Endothelial cell of umbilical vein (primary cell): Measurements from ENCODE around the gene CHST11. TPM values are rescaled to one million over a fixed set of nuclear protein-coding genes. Genes with fewer than 3 reads are reported as not detected.
A peak's percentile ranks its signal among the peaks of the same experiment; 100 is the strongest.

ENCODE experiments used
- BruUV-seq: library from RNA; stranded (reverse); fragments of 400-500 nt; replicated peaks from 2 replicates; lab custom pipeline; 2021; lab: Mats Ljungman, UMichigan
- CTCF ChIA-PET: fragments of 300-600, 350-600 bp; sonication (Branson Sonifier 250); formaldehyde crosslinking; loops from one replicate; lab custom pipeline; 2021; ENCODE audit warnings: antibody characterized with exemption, inconsistent platforms; lab: Charles Lee
- POLR2A ChIA-PET: fragments of 300-600, 350-600 bp; sonication (Branson Sonifier 250); formaldehyde crosslinking; loops from one replicate; lab custom pipeline; 2021; ENCODE audit warnings: antibody characterized with exemption, inconsistent platforms; lab: Charles Lee
- DNase-seq: peaks from one replicate; pipeline ENCODE4 v3.0.0-alpha.2; 2011; ENCODE audit warnings: low read depth, low spot score
- FAIRE-seq: peaks from 2 replicates; lab custom pipeline; 2011; peaks lifted over from hg19 to GRCh38; lab: Jason Lieb, UNC
- H2AFZ ChIP-seq: 2 replicates; pipeline ENCODE4 v1.6.0; 2012; ENCODE audit warnings: low read depth, low read length, control low read depth, inconsistent platforms
- H3K27ac ChIP-seq: 2 replicates; pipeline ENCODE4 v1.5.1; 2011; ENCODE audit warnings: low read depth, mild to moderate bottlenecking, control low read depth, low read length, moderate library complexity; ENCODE audit not compliant: insufficient read depth
- H3K27me3 ChIP-seq, 2 experiments: 2 replicates each; pipeline versions ENCODE4 v1.6.0 to v1.6.1; 2011; ENCODE audit warnings: low read length in 2 of 2, mixed read lengths in 1 of 2; ENCODE audit not compliant: control insufficient read depth in 2 of 2, insufficient read depth in 2 of 2
- H3K36me3 ChIP-seq, 2 experiments: 2 replicates in 1 of 2; 3 replicates in 1 of 2; pipeline ENCODE4 v1.5.1; 2011; ENCODE audit warnings: low read length in 2 of 2, mild to moderate bottlenecking in 1 of 2, moderate library complexity in 1 of 2; ENCODE audit not compliant: control insufficient read depth in 2 of 2, insufficient read depth in 2 of 2; ENCODE audit errors: extremely low read depth in 1 of 2
- H3K4me1 ChIP-seq: 3 replicates; pipeline ENCODE4 v1.5.1; 2011; ENCODE audit warnings: mild to moderate bottlenecking, low read length; ENCODE audit not compliant: control insufficient read depth, insufficient read depth; ENCODE audit errors: extremely low read depth
- H3K4me2 ChIP-seq: 2 replicates; pipeline ENCODE4 v1.6.1; 2011; ENCODE audit warnings: low read length, control low read depth, mixed read lengths; ENCODE audit not compliant: insufficient read depth
- H3K4me3 ChIP-seq, 3 experiments: fragments of 200-600 bp in 1 of 3; sonication (generic), shearing (Covaris generic) in 1 of 3; replicated peaks in 1 of 3; 2 replicates each; pipeline ENCODE4 v1.5.1; 2011 to 2016; ENCODE audit warnings: control low read depth in 3 of 3, low read length in 3 of 3, mild to moderate bottlenecking in 2 of 3, inconsistent platforms in 1 of 3, low read depth in 1 of 3, moderate library complexity in 1 of 3; ENCODE audit not compliant: insufficient read depth in 1 of 3
- H3K79me2 ChIP-seq: 2 replicates; pipeline ENCODE4 v1.6.0; 2012; ENCODE audit warnings: low read length, inconsistent platforms; ENCODE audit not compliant: control insufficient read depth, insufficient read depth
- H3K9ac ChIP-seq: replicated peaks from 2 replicates; pipeline ENCODE3; 2011; ENCODE audit warnings: low read length, control low read depth; ENCODE audit not compliant: insufficient read depth; ENCODE audit errors: extremely low read depth
- H3K9me1 ChIP-seq: replicated peaks from 3 replicates; pipeline ENCODE4 v1.6.0; 2011; ENCODE audit warnings: mild to moderate bottlenecking, low read length; ENCODE audit not compliant: control insufficient read depth, insufficient read depth; ENCODE audit errors: extremely low read depth
- H3K9me3 ChIP-seq: replicated peaks from 2 replicates; pipeline ENCODE4 v1.5.1; 2012; ENCODE audit warnings: low read length, inconsistent platforms; ENCODE audit not compliant: control insufficient read depth, insufficient read depth
- H4K20me1 ChIP-seq: replicated peaks from 2 replicates; pipeline ENCODE3; 2011; ENCODE audit warnings: mild to moderate bottlenecking, low read length; ENCODE audit not compliant: control insufficient read depth, insufficient read depth; ENCODE audit errors: extremely low read depth
- EZH2 ChIP-seq: IDR thresholded peaks from 2 replicates; pipeline ENCODE4 v1.6.1; 2012; ENCODE audit warnings: borderline replicate concordance, low read depth, mild to moderate bottlenecking, moderate library complexity, low read length, inconsistent platforms; ENCODE audit not compliant: severe bottlenecking
- FOS ChIP-seq: IDR thresholded peaks from 2 replicates; pipeline ENCODE4 v1.6.1; 2011; ENCODE audit warnings: mild to moderate bottlenecking, low read length, moderate library complexity, borderline replicate concordance; ENCODE audit not compliant: insufficient read depth
- GATA2 ChIP-seq: IDR thresholded peaks from 2 replicates; pipeline ENCODE4 v1.7.0; 2011; ENCODE audit warnings: low read depth, mild to moderate bottlenecking, moderate library complexity, mixed read lengths, low read length; ENCODE audit not compliant: insufficient read length, insufficient read depth
- JUN ChIP-seq: IDR thresholded peaks from 2 replicates; pipeline ENCODE4 v1.6.1; 2011; ENCODE audit warnings: borderline replicate concordance, low read depth; ENCODE audit not compliant: insufficient read length, insufficient read depth
- MYC ChIP-seq: IDR thresholded peaks from one replicate; pipeline ENCODE4 v1.6.1; 2011; ENCODE audit warnings: mild to moderate bottlenecking, low read depth, low read length
- POLR2A ChIP-seq: IDR thresholded peaks from 2 replicates; pipeline ENCODE4 v1.6.1; 2012; ENCODE audit warnings: low read depth, mild to moderate bottlenecking, control low read depth, low read length
- POLR2AphosphoS5 ChIP-seq: IDR thresholded peaks from 2 replicates; pipeline ENCODE4 v1.6.1; 2012; ENCODE audit warnings: low read depth, mild to moderate bottlenecking, control low read depth, low read length, moderate library complexity; ENCODE audit not compliant: insufficient read depth
- dilution Hi-C: fragments of 300-500 bp; cut with MboI; formaldehyde crosslinking; loops from one replicate; pipeline ENCODE4 v1.15.0; 2019; ENCODE audit warnings: low sequenced_read_pairs; ENCODE audit not compliant: extremely low pct_ligation_motif_present
- intact Hi-C: fragments of 100-400 bp; cut with micrococcal nuclease; formaldehyde crosslinking; loops from one replicate; pipeline ENCODE4 v1.10.0; 2022
- polyA plus RNA-seq, 4 experiments: library from polyadenylated mRNA; depleted of rRNA in 3 of 4; stranded (reverse) in 3 of 4; unstranded in 1 of 4; fragments of >200 nt; gene quantifications; 2 replicates each; pipeline versions ENCODE4 v1.2.1 to v1.2.3, GENCODE V29; 2011 to 2012; ENCODE audit warnings: missing spikeins in 1 of 4
- total RNA-seq: library from RNA; stranded (reverse); gene quantifications from 2 replicates; pipeline ENCODE4 v1.2.3, GENCODE V29; 2021
- TF ChIP-seq, protein P1 (sequence below): IDR thresholded peaks from 2 replicates; pipeline ENCODE4 v1.6.1; 2011; ENCODE audit not compliant: insufficient read depth, insufficient read length
- TF ChIP-seq, protein P2 (sequence below), 2 donors: IDR thresholded peaks; 1 replicate in 1 of 2; 2 replicates in 1 of 2; pipeline ENCODE4 v1.5.1; 2011; ENCODE audit warnings: low read length in 2 of 2, mild to moderate bottlenecking in 2 of 2, moderate library complexity in 2 of 2, control low read depth in 1 of 2, inconsistent platforms in 1 of 2, low read depth in 1 of 2; ENCODE audit not compliant: insufficient read depth in 1 of 2; ENCODE audit errors: extremely low read depth in 1 of 2

Gene CHST11
- total and polyA plus RNA-seq, 2 donors (not counting 3 experiments of a cell fraction or from before 2014, with no cell fraction given): 19.7 to 20.9 TPM

GRCh38 chr12:104620837-104621531 lies 164.2 kb downstream of the CHST11 start:
- no TSS peak for BruUV-seq
- dilution Hi-C loops (no loop called here), intact Hi-C loops (no loop called here)
- peak; percentile 76 for TF ChIP-seq GATA2
- TF ChIP-seq EZH2: no peak
- no peak overlapping the region for H2AFZ ChIP-seq
- DNase-seq (peak; percentile 55), FAIRE-seq (peak; percentile 4)
- no peaks in the 10 kb centered on the region for H3K36me3 ChIP-seq
- no peaks in the 10 kb centered on the region for H4K20me1 ChIP-seq
- H3K9me1 ChIP-seq: no peaks in the 10 kb centered on the region
- H3K4me1 ChIP-seq: peaks cover 14% of the 10 kb centered on the region
- H3K9me3 ChIP-seq: no peaks in the 10 kb centered on the region
- H3K4me2 ChIP-seq: no peak overlapping the region
- H3K27me3 ChIP-seq: no peaks in the 10 kb centered on the region
- H3K79me2 ChIP-seq: no peaks in the 10 kb centered on the region
- POLR2A ChIA-PET: interaction anchor here (0.6 kb wide), 1 partner anchor 164 kb away, joined by 8 read pairs; no protein-coding TSS in a partner anchor
- no peak overlapping the region for H3K27ac ChIP-seq
- no peak overlapping the region for H3K9ac ChIP-seq
- no peak overlapping the region for H3K4me3 ChIP-seq
- CTCF ChIA-PET: interaction anchor here (0.9 to 2.7 kb wide), 6 partner anchors 9 to 239 kb away, joined by 3 to 8 read pairs (median 4); partner anchors contain the start of gene CHST11

DNA sequence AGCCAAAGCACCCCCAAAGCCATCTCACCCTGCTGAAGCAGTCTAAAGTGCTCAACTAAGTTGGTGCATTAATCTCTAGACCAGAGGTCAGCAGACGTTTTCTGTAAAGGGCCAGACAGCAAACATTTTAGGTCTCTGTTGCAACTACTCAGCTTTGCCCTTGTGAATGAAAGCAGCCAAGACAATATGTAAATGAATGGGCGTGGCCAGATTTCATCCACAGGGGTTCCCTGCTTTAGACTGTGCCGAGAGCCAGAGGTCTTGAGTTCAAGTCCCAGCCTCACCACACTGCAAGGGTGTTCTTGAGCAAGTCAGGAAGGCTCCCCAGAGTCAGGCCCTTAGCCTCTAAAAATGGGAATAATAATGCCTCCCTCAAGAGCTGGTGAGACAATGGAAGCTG lies 166.2 kb downstream of the CHST11 start:
- FAIRE-seq (no peak), DNase-seq (no peak)
- H2AFZ ChIP-seq: no peak overlapping the region
- no peaks in the 10 kb centered on the region for H3K9me1 ChIP-seq
- H3K27me3 ChIP-seq: no peaks in the 10 kb centered on the region
- peaks cover 14% of the 10 kb centered on the region for H3K4me1 ChIP-seq
- H3K9ac ChIP-seq: no peak overlapping the region
- ChIA-PET CTCF (interaction anchor here (1.4 to 2.7 kb wide), 2 partner anchors 10 to 19 kb away, joined by 3 to 8 read pairs; no protein-coding TSS in a partner anchor), POLR2A (no interaction called here)
- dilution Hi-C loops: no loop called here
- H3K4me2 ChIP-seq: no peak overlapping the region
- H3K36me3 ChIP-seq: no peaks in the 10 kb centered on the region
- intact Hi-C loops: no loop called here
- H3K27ac ChIP-seq: no peak overlapping the region
- no peaks in the 10 kb centered on the region for H3K79me2 ChIP-seq
- no peaks in the 10 kb centered on the region for H4K20me1 ChIP-seq
- TF ChIP-seq FOS: no peak
- TF ChIP-seq POLR2AphosphoS5: no peak
- TF ChIP-seq, protein P1, sequence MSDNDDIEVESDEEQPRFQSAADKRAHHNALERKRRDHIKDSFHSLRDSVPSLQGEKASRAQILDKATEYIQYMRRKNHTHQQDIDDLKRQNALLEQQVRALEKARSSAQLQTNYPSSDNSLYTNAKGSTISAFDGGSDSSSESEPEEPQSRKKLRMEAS: no peak
- TF ChIP-seq JUN: no peak
- no peak for TF ChIP-seq MYC
- no peak for TF ChIP-seq GATA2
- no peak for TF ChIP-seq EZH2
- TF ChIP-seq POLR2A: no peak
- TF ChIP-seq, protein P2, sequence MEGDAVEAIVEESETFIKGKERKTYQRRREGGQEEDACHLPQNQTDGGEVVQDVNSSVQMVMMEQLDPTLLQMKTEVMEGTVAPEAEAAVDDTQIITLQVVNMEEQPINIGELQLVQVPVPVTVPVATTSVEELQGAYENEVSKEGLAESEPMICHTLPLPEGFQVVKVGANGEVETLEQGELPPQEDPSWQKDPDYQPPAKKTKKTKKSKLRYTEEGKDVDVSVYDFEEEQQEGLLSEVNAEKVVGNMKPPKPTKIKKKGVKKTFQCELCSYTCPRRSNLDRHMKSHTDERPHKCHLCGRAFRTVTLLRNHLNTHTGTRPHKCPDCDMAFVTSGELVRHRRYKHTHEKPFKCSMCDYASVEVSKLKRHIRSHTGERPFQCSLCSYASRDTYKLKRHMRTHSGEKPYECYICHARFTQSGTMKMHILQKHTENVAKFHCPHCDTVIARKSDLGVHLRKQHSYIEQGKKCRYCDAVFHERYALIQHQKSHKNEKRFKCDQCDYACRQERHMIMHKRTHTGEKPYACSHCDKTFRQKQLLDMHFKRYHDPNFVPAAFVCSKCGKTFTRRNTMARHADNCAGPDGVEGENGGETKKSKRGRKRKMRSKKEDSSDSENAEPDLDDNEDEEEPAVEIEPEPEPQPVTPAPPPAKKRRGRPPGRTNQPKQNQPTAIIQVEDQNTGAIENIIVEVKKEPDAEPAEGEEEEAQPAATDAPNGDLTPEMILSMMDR (IDR thresholded peaks at IDR 0.05; ENCODE audit: extremely low read depth in 1 of 2, insufficient read depth in 1 of 2, low read depth in 1 of 2, low read length in 2 of 2): no peak
- no TSS peak for BruUV-seq
- no peak overlapping the region for H3K4me3 ChIP-seq
- no peaks in the 10 kb centered on the region for H3K9me3 ChIP-seq
